Right ventricle myocardium inferior (tissue), 1 donor: ENCODE data around the gene ANO2. TPM values are rescaled to one million over a fixed set of nuclear protein-coding genes. Genes with fewer than 3 reads are reported as not detected.

Experiments used
- ATAC-seq: fragments of 200-7000 bp; cut with Tn5 transposase; one replicate; pipeline ENCODE4 v1.9.1; 2020; ENCODE audit warnings: mild to moderate bottlenecking, moderate library complexity
- DNase-seq: peaks from one replicate; pipeline ENCODE4 v3.0.0; 2021; ENCODE audit errors: missing footprints
- intact Hi-C: fragments of 100-400 bp; cut with DNase I; formaldehyde crosslinking; loops from one replicate; pipeline ENCODE4 v1.11.0; 2022
- total RNA-seq: library from RNA; stranded (reverse); fragmentation: NEBNext Ultra II Directional; extraction: Animal tissue kit (Norgen Biotek cat#: 25700); gene quantifications from one replicate; pipeline ENCODE4 v1.2.1, GENCODE V29; 2021
- donor health status: DM: no; HTN: yes; CAD: no; lungs with severe emphysema.

Gene ANO2
- total RNA-seq, 1 donor from 2014 or later = 19.5 TPM

DNA sequence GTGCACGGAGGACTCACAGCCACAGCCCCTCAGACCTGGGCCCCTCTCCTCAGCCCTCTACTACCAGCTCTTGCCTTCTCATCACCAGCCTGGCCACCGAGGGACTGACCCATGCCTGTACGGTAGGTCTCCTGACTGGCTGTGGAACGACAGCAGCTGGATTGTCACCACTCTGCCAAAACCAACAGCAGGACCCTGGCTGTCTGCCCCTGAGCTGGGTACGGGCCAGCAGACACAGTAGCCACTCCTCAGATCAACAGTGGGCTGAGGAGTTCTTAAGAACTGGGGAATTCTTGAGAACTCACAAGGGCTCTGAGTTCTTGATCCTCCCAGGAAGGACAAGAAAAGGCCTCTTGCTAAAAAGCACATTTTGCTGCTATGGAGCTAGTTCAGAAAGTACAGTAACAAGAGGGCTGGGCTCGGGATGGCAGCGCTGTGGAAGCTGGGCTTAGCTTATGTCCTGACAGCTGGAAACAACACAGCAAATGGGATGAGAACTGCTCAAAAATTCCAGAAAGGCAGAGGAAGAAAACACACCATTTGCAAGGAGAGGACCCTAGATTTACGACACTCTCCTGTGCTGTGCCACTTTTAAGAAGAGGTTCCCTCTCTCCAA, 176.4 kb downstream of the ANO2 start:
- intact Hi-C loops = no loop called here
- DNase-seq (peak; percentile 86), ATAC-seq (peak; percentile 86)

- intact Hi-C loops = no loop called here
- peak; percentile 70 for ATAC-seq
- DNase-seq = no peak
Observed at GRCh38 chr12:5768171-5768570, 176.9 kb downstream of the ANO2 start.

DNA sequence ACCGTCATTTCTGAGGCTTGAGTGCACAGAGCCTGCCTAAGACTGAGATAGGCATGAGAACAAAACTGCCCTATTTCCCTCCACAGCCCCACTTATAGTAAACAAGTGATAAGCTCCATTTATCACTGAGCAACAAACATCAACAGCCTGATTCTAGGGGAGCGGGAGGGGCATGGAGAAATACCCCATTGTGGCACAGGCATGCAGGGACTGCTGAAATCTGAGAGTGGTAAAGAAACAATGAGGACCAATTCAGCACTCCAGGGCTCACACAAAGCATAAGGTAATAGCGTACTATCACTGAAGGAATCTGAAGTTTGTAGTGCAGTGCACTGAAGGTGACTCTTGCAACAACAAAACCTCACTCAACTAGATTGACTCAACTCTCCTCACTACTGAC, 186.7 kb downstream of the ANO2 start:
- DNase-seq (no peak), ATAC-seq (no peak)
- intact Hi-C loops = no loop called here

DNA sequence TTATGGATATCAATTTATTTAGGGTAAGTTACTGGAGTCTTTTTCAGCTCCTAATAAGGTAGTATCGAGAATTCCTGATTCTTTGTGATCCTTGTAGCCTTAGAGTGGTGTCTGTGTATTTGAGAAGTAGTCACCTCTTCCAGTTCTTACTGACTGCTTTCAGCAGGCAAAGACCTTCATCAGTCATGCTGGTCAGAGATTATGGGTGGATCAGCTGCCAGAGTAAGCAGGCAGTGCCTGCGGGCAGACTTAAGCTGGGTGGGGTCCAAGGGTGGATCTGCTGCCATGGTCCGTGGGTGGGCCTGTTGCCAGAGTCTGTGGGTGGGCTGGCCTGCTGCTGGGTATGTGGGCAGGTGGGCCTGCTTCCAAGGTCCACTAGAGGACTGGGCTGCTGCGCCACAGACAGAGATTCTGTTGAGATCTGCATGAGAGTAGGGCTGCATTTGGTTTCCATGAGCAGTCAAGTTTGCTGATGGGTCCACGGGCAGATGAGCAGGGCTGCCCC, 188.7 kb downstream of the ANO2 start:
- intact Hi-C loops = no loop called here
- DNase-seq = no peak
- ATAC-seq = no peak

GRCh38 chr12:5748027-5748426, 197.0 kb downstream of the ANO2 start:
- no peak for DNase-seq
- intact Hi-C loops = loop anchor here (5.0 kb wide), 1 partner anchor 49 kb away; no protein-coding TSS in a partner anchor
- no peak for ATAC-seq

GRCh38 chr12:5746917-5747316, 198.1 kb downstream of the ANO2 start:
- intact Hi-C loops = loop anchor here (5.0 kb wide), 1 partner anchor 50 kb away; no protein-coding TSS in a partner anchor
- ATAC-seq = no peak
- no peak for DNase-seq

DNA sequence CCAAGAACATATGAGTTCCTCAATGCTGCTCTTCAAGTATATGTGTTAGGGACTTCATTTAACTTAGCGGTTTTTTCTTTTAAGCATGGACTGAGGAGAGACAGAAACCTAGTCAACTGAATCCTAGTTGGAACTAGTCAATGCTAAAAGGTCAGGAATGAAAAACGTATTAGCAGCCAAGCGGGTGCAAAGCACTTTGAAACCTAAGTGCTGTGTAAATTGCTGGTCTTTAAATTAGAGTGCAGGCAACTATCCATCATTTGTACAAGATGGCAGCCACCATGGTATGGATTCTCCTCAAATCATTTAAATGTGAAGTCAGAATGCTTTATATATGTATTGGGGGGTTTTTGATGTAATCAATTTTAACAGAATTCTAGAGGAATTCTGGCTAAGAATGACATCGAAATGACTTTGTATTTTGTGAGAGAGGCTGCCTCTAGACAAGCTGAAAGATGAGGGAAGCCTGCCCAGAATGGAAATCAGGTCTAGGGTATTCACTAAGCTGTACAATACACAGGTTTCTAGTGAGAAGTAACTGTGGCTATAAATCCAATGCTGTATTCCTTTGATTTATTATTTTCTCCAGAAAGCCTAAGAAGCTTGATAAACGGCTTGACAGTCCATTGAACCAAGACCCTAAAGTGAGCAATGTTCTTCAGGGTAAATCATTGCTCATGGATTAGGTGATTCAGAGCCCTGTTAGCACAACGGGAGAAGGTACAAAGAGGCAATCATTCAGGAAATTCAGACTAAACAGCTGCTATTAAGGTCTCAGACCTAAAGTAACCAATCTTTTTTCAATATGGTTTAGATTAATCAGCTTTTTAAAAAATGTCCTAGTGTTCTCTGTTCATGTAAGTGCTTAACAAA, 198.8 kb downstream of the ANO2 start:
- ATAC-seq (no peak), DNase-seq (no peak)
- intact Hi-C loops = loop anchor here (5.0 kb wide), 1 partner anchor 51 kb away; no protein-coding TSS in a partner anchor

DNA sequence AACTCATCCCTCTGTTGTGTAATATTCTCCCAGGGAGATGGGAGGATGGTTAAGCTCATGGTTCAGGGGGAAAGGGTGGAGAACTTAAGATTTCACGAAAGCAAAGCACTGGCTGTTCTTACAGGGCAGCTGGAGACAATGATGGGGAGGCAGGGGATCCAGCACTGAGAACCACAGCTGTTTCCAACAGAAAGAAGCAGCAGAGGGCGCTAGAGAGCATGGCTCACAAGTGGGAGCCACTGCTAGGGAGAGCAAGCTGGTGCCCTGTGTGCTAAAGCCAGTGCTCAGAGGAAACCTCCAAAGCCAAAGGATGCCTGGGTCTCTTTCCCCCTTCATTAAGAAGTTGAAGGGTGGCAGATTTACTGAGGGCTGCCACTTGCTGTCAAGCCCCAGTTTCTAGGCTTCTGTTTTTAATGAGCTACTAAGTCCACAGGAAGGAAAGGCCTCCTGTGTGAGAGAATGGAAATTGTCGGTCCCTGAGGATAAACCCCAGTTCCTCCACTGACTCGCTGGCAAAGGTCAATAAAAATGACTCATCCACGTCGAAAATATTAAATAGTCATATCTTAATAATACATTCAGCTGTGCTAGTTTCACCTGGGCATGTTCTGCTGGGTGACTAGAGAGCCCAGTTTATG, 199.7 kb downstream of the ANO2 start:
- DNase-seq (peak; percentile 66), ATAC-seq (peak; percentile 90)
- intact Hi-C loops = loop anchor here (5.0 kb wide), 1 partner anchor 52 kb away; no protein-coding TSS in a partner anchor

DNA sequence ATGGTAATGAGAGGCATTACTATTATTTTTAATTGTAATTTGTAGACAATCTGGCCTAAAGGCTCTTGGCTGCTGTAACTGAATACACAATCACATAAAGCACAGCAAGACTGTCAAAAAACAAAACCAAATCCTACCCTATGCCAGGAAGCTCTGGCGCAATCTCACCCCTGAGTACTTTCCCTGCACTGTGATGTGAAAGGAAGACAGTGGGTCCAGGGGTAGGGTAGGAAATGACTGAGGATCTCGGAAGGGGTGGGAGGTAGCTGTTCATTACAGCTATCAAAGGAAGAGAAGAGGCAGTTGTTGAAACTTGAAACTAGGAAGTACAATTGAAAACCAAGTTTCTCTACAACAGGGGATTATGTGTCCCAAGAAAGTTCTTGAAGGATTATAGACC, 202.8 kb downstream of the ANO2 start:
- ATAC-seq = no peak
- intact Hi-C loops = loop anchor here (5.0 kb wide), 1 partner anchor 40 kb away; no protein-coding TSS in a partner anchor
- no peak for DNase-seq

DNA sequence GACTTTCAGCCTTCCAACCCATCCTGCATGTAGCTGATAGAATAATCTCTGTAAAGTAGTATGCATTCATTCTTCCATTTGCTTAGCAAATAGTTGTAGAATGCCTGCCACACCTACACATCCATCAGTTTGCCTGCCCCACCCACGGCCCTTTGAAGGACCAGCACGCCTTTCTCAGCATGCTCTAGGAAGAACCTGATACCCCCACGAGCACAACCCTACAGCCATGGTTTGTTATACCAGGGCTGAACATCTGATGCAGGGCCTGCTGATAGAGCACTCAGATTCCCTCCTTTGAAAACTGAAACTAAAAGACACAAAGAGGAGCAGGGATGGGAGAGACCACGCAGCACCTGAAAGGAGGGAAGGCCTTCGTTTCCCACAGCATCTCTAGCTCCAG, 205.1 kb downstream of the ANO2 start:
- ATAC-seq = no peak
- intact Hi-C loops = loop anchor here (5.0 kb wide), 1 partner anchor 42 kb away; no protein-coding TSS in a partner anchor
- no peak for DNase-seq

GRCh38 chr12:5737778-5738177, 207.3 kb downstream of the ANO2 start:
- intact Hi-C loops = no loop called here
- DNase-seq (no peak), ATAC-seq (no peak)

DNA sequence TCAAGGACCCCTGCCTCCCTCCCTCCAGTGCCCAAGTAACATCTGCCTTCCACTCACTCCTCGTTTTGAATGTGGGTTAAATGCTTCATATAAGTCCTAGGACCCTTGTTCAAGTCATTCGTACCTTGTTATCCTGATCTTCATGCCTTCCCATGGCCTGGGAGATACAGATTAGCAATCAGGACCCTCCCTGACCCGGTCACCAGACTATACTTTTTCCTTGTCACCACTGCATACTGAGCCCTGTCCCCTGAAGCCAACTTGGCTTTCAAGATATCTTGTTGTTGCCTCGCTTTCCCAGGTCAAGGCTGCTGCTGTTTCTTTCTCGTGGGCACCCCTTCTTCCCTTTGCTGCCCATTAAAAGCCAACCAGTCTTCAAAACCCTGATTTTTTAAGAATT, 208.5 kb downstream of the ANO2 start:
- ATAC-seq = no peak

DNA sequence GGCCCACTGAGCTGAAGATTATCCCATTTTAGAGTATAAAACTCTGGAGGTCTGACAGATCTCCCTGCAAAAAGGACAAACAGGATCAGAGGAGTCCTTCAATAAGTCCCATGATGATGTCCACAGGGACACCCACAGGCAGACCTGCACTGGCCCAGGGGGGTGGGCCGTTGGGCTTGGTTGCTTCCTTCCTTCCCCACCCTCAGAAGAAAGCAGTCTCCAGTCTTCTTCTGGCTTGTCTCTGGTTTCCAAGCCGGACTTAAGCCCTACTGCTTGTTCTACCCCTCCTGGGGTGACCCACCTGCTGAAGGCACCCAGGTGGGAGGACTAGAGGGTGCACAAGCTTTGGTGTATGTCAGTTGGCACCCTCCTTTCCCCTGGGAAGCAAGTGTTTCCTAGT, 209.0 kb downstream of the ANO2 start:
- ATAC-seq = no peak
- DNase-seq = no peak

More for the DNA sequence above, 208.5 kb downstream of the ANO2 start:
- intact Hi-C loops = no loop called here
- no peak for DNase-seq

DNA sequence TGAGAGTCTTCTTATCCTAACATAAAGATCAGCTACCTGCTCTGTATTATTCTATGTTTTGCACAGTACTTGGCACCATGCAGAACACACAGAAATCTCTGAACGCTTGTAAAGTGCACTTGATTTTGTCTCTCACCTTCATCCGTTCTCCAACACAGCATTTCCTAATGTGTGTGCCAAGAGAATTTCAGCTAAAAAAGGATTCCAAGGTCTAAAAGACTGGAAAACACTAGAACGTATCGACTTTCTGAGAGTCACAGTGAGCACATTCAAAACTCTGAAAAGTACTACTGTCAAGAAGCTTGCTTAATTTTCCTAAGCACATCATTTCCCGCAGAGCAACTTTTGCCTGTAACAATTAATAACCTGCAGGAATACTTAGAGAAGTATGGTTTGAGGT, 211.1 kb downstream of the ANO2 start:
- no peak for DNase-seq
- intact Hi-C loops = no loop called here
- ATAC-seq = no peak

More for the DNA sequence above, 209.0 kb downstream of the ANO2 start:
- intact Hi-C loops = no loop called here

DNA sequence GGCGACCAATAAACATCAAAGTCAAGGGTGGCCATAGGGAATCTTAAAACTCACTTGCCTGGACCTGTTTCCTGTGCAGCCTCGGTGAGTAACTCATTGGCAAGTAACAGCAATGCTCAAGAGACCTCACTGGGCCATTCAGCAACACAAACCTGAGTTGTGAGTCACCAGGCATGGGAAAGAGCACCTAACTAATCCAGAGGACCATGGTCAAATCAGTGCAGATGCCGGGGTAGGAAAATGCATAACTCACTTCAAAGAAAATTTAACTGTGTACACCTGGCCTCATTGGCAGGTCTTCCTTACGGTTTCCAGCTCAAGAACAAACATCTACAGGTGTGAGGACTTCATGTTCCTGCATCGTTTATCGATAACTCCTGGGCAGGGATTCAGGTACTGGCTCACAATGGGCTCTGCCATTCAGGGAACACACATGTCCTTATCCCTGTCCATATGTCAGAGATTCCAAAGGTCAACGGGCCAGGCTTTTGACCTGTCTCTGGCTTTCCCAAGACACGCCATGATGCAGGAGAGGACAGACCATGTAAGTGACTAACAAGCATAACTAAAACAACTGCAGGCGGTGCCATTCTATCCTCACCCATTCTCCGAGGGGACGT, 211.8 kb downstream of the ANO2 start:
- ATAC-seq = no peak
- intact Hi-C loops = no loop called here

GRCh38 chr12:5730962-5731361, 214.1 kb downstream of the ANO2 start:
- DNase-seq = no peak
- intact Hi-C loops = no loop called here
- no peak for ATAC-seq

More for the DNA sequence above, 211.8 kb downstream of the ANO2 start:
- no peak for DNase-seq

- ATAC-seq = no peak
- intact Hi-C loops = no loop called here
- no peak for DNase-seq
Observed at GRCh38 chr12:5723711-5724252, 221.3 kb downstream of the ANO2 start.

DNA sequence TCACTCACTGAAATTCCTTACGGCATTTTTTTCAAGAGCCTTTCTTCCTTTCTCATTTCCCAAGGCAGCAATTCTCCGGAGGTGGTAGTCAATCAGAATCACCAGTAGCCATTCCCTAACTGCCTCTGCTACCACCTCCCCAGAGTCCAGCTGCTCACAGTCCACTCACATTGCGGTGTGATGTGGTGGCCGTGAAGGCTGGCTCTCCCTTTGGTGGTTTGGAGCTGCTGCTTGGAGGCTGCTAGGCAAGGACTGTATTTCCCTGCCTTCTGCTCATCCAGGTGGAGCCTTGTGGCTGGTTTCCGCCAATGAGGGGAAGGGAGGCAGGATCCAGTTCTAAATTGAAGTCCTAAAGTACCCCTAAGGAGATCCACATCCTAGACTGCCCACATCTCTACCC, 222.0 kb downstream of the ANO2 start:
- intact Hi-C loops = no loop called here
- ATAC-seq = no peak
- no peak for DNase-seq
